HEK293 (cell line): ENCODE data around the gene KCNMB1.

ENCODE experiments used
- CTCF ChIA-PET: fragments of 350-600 bp; formaldehyde crosslinking; extraction: SDS; loops from one replicate; lab custom pipeline; 2021; ENCODE audit warnings: antibody characterized with exemption; lab: Yijun Ruan, JAX
- POLR2A ChIA-PET: fragments of 300-600 bp; formaldehyde crosslinking; extraction: SDS; loops from one replicate; lab custom pipeline; 2020; ENCODE audit warnings: antibody characterized with exemption, inconsistent platforms; lab: Yijun Ruan, JAX
- H3K27ac ChIP-seq: fragments of 200-500 bp; sonication (Bioruptor generic); 2 replicates; pipeline ENCODE4 v1.5.1; 2014; ENCODE audit warnings: low read depth, low read length, control low read depth, inconsistent platforms; ENCODE audit errors: extremely low read depth
- H3K36me3 ChIP-seq, 2 experiments: fragments of 200-500 bp in 1 of 2; sonication (Bioruptor generic) in 1 of 2; 1 replicate in 1 of 2; 2 replicates in 1 of 2; pipeline ENCODE4 v1.5.1; 2014 to 2017; ENCODE audit warnings: inconsistent platforms in 2 of 2, low read length in 2 of 2; ENCODE audit not compliant: control insufficient read depth in 2 of 2, insufficient read depth in 1 of 2
- H3K4me1 ChIP-seq: fragments of 200-500 bp; sonication (Bioruptor generic); 2 replicates; pipeline ENCODE4 v1.5.1; 2014; ENCODE audit warnings: mild to moderate bottlenecking, low read length, inconsistent platforms; ENCODE audit not compliant: control insufficient read depth, insufficient read depth
- H3K4me3 ChIP-seq: 2 replicates; pipeline ENCODE4 v1.5.1; 2011; ENCODE audit warnings: low read depth, mild to moderate bottlenecking, control low read depth, low read length, moderate library complexity
- H3K9me3 ChIP-seq: fragments of 200-500 bp; sonication (Bioruptor generic); 2 replicates; pipeline ENCODE4 v1.5.1; 2014; ENCODE audit warnings: low read depth, low read length, inconsistent platforms; ENCODE audit not compliant: control insufficient read depth, insufficient read depth
- PRDM2 ChIP-seq: fragments of 450-650 bp; formaldehyde crosslinking; IDR thresholded peaks from 2 replicates; pipeline ENCODE4 v1.5.1; 2016; ENCODE audit warnings: missing biosample characterization, missing genetic modification characterization, borderline replicate concordance
- REPIN1 ChIP-seq: fragments of 450-650 bp; formaldehyde crosslinking; IDR thresholded peaks from 2 replicates; pipeline ENCODE4 v1.5.1; 2017; ENCODE audit warnings: missing biosample characterization, missing genetic modification characterization, low read depth
- SCRT2 ChIP-seq: fragments of 450-650 bp; formaldehyde crosslinking; IDR thresholded peaks from 2 replicates; pipeline ENCODE4 v1.5.1; 2016; ENCODE audit warnings: missing biosample characterization, missing genetic modification characterization
- YY1 ChIP-seq: fragments of 450-650 bp; formaldehyde crosslinking; IDR thresholded peaks from 2 replicates; pipeline ENCODE4 v1.5.1; 2018; ENCODE audit warnings: missing biosample characterization, missing genetic modification characterization
- ZBTB20 ChIP-seq: fragments of 450-650 bp; formaldehyde crosslinking; IDR thresholded peaks from 2 replicates; pipeline ENCODE4 v1.5.1; 2016; ENCODE audit warnings: missing biosample characterization, missing genetic modification characterization
- ZNF140 ChIP-seq: fragments of 450-650 bp; formaldehyde crosslinking; IDR thresholded peaks from 2 replicates; pipeline ENCODE4 v1.5.1; 2016; ENCODE audit warnings: missing biosample characterization, missing genetic modification characterization
- ZNF16 ChIP-seq: fragments of 450-650 bp; formaldehyde crosslinking; IDR thresholded peaks from 2 replicates; pipeline ENCODE4 v1.5.1; 2016; ENCODE audit warnings: low read depth, missing biosample characterization, missing genetic modification characterization
- ZNF175 ChIP-seq: fragments of 450-650 bp; formaldehyde crosslinking; IDR thresholded peaks from 2 replicates; pipeline ENCODE4 v1.5.1; 2016; ENCODE audit warnings: missing biosample characterization, missing genetic modification characterization
- ZNF324 ChIP-seq: fragments of 450-650 bp; formaldehyde crosslinking; IDR thresholded peaks from 2 replicates; pipeline ENCODE4 v1.5.1; 2016; ENCODE audit warnings: missing biosample characterization, missing genetic modification characterization
- ZNF350 ChIP-seq: fragments of 450-650 bp; formaldehyde crosslinking; IDR thresholded peaks from 2 replicates; pipeline ENCODE4 v1.5.0; 2017; ENCODE audit warnings: missing biosample characterization, mild to moderate bottlenecking, missing genetic modification characterization
- ZNF366 ChIP-seq: fragments of 450-650 bp; formaldehyde crosslinking; conservative IDR thresholded peaks from 2 replicates; pipeline ENCODE4 v1.5.1; 2016; ENCODE audit warnings: missing biosample characterization, missing genetic modification characterization
- ZNF423 ChIP-seq: fragments of 450-650 bp; formaldehyde crosslinking; IDR thresholded peaks from 2 replicates; pipeline ENCODE4 v1.5.1; 2016; ENCODE audit warnings: missing biosample characterization, missing genetic modification characterization
- ZNF433 ChIP-seq: fragments of 450-650 bp; formaldehyde crosslinking; IDR thresholded peaks from 2 replicates; pipeline ENCODE4 v1.5.1; 2016; ENCODE audit warnings: missing biosample characterization, missing genetic modification characterization, low read depth
- ZNF561 ChIP-seq: fragments of 450-650 bp; IDR thresholded peaks from 2 replicates; pipeline ENCODE4 v1.5.1; 2018; ENCODE audit warnings: missing biosample characterization, missing genetic modification characterization, borderline replicate concordance
- ZNF596 ChIP-seq: fragments of 450-650 bp; IDR thresholded peaks from 2 replicates; pipeline ENCODE4 v1.5.0; 2018; ENCODE audit warnings: missing biosample characterization, mild to moderate bottlenecking, missing genetic modification characterization, moderate library complexity
- ZNF776 ChIP-seq: fragments of 450-650 bp; formaldehyde crosslinking; IDR thresholded peaks from 2 replicates; pipeline ENCODE4 v1.5.0; 2017; ENCODE audit warnings: missing biosample characterization, missing genetic modification characterization, borderline replicate concordance
- ZSCAN30 ChIP-seq: fragments of 450-650 bp; IDR thresholded peaks from 2 replicates; pipeline ENCODE4 v1.5.1; 2018; ENCODE audit warnings: missing biosample characterization, mild to moderate bottlenecking, missing genetic modification characterization, moderate library complexity
- ZXDB ChIP-seq: fragments of 450-650 bp; formaldehyde crosslinking; IDR thresholded peaks from 2 replicates; pipeline ENCODE4 v1.5.1; 2016; ENCODE audit warnings: missing biosample characterization, missing genetic modification characterization
- TF ChIP-seq, protein P1 (sequence below): sonication (generic); formaldehyde crosslinking; IDR thresholded peaks from 2 replicates; pipeline ENCODE4 v1.8.1; 2022; ENCODE audit warnings: mild to moderate bottlenecking, moderate library complexity, missing genetic modification reagents

Gene KCNMB1

DNA sequence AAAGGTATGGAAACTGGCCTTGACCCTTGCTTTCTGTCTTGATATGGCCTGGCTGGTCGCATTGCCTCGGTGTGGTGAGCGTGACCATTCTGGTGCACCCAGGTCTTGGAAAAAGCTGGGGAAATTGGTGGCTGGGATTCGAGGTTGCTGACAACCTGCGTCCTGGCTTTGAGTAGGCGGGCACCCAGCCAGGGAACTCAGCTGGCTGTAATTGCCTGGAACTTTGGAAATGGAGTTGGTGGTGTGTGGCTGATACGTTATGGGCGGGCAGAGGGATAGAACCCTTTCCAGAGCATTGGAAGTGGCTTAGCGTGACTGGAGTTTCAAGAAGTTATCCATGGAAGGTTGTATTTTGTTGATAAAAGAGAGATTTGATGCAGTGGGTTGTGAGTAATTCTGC lies 35.2 kb downstream of the KCNMB1 start (continued):
- TF ChIP-seq, protein P1, sequence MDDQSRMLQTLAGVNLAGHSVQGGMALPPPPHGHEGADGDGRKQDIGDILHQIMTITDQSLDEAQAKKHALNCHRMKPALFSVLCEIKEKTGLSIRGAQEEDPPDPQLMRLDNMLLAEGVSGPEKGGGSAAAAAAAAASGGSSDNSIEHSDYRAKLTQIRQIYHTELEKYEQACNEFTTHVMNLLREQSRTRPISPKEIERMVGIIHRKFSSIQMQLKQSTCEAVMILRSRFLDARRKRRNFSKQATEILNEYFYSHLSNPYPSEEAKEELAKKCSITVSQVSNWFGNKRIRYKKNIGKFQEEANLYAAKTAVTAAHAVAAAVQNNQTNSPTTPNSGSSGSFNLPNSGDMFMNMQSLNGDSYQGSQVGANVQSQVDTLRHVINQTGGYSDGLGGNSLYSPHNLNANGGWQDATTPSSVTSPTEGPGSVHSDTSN (CRISPR knock-in tag) = no peak
- no peak for TF ChIP-seq ZNF561 (tag by site-specific recombination)
- no peak for TF ChIP-seq ZNF433 (tag by site-specific recombination)
- no peak for TF ChIP-seq REPIN1 (tag by site-specific recombination)
- TF ChIP-seq ZNF350 = no peak
- TF ChIP-seq ZNF140 (tag by site-specific recombination) = no peak

- POLR2A ChIA-PET = no interaction called here
- Histone ChIP-seq H3K4me3 (no peak overlapping the region), H3K36me3 (no peaks in the 10 kb centered on the region), H3K4me1 (no peaks in the 10 kb centered on the region), H3K9me3 (no peaks in the 10 kb centered on the region), H3K27ac (no peak overlapping the region)
- TF ChIP-seq ZNF324 (tag by site-specific recombination) (no peak), ZXDB (no peak), ZNF16 (tag by site-specific recombination) (no peak), ZNF596 (no peak), PRDM2 (tag by site-specific recombination) (no peak), ZNF561 (tag by site-specific recombination) (no peak), SCRT2 (tag by site-specific recombination) (no peak), ZNF776 (tag by site-specific recombination) (no peak), ZNF366 (tag by site-specific recombination) (no peak), ZNF423 (tag by site-specific recombination) (no peak), YY1 (tag by site-specific recombination) (no peak), ZBTB20 (tag by site-specific recombination) (no peak), ZSCAN30 (no peak), ZNF175 (tag by site-specific recombination) (no peak)
- CTCF ChIA-PET = interaction anchor here (1.1 kb wide), 1 partner anchor 82 kb away, joined by 3 read pairs; no protein-coding TSS in a partner anchor
These were observed 36.0 kb downstream of the KCNMB1 start for GRCh38 chr5:170353011-170353761.
